HEK293 (cell line): ENCODE data around the gene DUSP18.

Source experiments
- ZFHX2 ChIP-seq: fragments of 450-650 bp; formaldehyde crosslinking; conservative IDR thresholded peaks from 2 replicates; pipeline ENCODE4 v1.5.1; 2016; ENCODE audit warnings: missing biosample characterization, missing genetic modification characterization
- ZNF335 ChIP-seq: fragments of 450-650 bp; formaldehyde crosslinking; conservative IDR thresholded peaks from 2 replicates; pipeline ENCODE4 v1.5.1; 2016; ENCODE audit warnings: missing biosample characterization, missing genetic modification characterization
- ZNF341 ChIP-seq: fragments of 450-650 bp; formaldehyde crosslinking; IDR thresholded peaks from 2 replicates; pipeline ENCODE4; 2016; ENCODE audit warnings: low read depth, missing biosample characterization, missing genetic modification characterization
- ZNF473 ChIP-seq: fragments of 450-650 bp; formaldehyde crosslinking; IDR thresholded peaks from 2 replicates; pipeline ENCODE4 v1.5.1; 2017; ENCODE audit warnings: missing biosample characterization, missing genetic modification characterization
- TF ChIP-seq, protein P1 (sequence below): fragments of 450-650 bp; IDR thresholded peaks from 2 replicates; pipeline ENCODE4 v1.5.1; 2018; ENCODE audit warnings: missing biosample characterization, missing genetic modification characterization

DNA sequence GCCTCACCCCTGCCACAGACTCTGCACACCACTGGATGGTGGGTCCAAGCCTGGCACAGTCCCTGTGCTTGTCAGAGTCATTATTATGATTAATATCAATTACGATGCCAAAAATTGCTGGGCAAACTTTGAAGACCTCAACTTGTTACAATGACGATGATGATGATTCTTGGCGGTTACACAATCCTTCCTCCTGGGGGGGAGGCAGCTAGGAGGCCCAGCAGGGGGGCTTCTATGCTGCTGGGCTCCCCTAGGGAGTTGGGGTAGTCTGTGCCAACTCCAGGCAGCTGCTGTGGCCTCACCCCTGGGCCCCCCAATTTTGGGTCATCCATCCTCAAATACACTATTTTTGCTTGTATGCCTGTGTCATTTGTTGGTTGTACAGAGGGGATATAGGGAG lies 20.1 kb downstream of the DUSP18 start:
- TF ChIP-seq, protein P1, sequence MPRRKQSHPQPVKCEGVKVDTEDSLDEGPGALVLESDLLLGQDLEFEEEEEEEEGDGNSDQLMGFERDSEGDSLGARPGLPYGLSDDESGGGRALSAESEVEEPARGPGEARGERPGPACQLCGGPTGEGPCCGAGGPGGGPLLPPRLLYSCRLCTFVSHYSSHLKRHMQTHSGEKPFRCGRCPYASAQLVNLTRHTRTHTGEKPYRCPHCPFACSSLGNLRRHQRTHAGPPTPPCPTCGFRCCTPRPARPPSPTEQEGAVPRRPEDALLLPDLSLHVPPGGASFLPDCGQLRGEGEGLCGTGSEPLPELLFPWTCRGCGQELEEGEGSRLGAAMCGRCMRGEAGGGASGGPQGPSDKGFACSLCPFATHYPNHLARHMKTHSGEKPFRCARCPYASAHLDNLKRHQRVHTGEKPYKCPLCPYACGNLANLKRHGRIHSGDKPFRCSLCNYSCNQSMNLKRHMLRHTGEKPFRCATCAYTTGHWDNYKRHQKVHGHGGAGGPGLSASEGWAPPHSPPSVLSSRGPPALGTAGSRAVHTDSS = peak; percentile 46; the same call in 1 of the 2 replicates
- TF ChIP-seq ZNF335 (tag by site-specific recombination) (no peak), ZNF473 (no peak), ZNF341 (no peak), ZFHX2 (no peak)
